Esophagus squamous epithelium (tissue), 4 donors: ENCODE results near the gene TUBA1C.

ENCODE experiments used
- POLR2A ChIP-seq, 4 donors: fragments of 450-650 bp; IDR thresholded peaks; one replicate each; pipeline ENCODE4 v1.6.1; 2017; ENCODE audit warnings: antibody characterized with exemption in 4 of 4, mild to moderate bottlenecking in 4 of 4, moderate library complexity in 3 of 4
- TF ChIP-seq, protein P1 (sequence below), 6 experiments: fragments of 450-650 bp in 4 of 6; fragments of 200-600 bp in 2 of 6; sonication (generic) in 2 of 6; IDR thresholded peaks; one replicate each; pipeline ENCODE4 v1.5.1; 2016 to 2019; ENCODE audit warnings: antibody characterized with exemption in 6 of 6, mild to moderate bottlenecking in 4 of 6, moderate library complexity in 4 of 6

DNA sequence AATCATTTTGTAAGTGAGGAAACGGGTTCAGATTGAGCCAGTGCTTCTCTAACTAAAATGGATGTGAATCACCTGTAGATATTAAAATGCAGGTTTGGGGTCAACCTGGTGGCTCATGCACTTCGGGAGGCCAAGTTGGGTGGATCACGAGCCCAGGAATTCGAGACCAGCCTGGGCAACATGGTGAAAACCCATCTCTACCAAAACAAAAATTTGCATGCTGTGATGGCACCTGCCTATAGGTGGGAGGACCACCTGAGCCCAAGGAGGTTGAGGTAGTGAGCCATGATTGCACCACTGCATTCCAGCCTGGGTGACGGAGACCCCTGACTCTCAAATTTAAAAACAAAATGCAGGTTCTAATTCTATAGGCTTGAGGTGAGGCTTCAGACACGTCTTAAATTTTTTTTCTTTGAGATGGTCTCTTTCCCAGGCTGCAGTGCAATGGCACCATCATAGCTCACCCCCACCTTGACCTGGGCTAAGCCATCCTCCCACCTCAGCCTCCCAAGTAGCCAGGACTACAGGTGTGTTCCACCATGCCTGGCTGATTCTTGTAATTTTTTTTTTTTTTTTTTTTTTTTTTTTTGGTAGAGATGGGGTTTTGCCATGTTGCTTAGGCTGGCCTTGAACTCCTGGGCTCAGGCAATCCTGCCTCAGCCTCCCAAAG, 9.0 kb downstream of the TUBA1C start:
- TF ChIP-seq POLR2A (IDR thresholded peaks at IDR 0.05) = no peak
- TF ChIP-seq, protein P1, sequence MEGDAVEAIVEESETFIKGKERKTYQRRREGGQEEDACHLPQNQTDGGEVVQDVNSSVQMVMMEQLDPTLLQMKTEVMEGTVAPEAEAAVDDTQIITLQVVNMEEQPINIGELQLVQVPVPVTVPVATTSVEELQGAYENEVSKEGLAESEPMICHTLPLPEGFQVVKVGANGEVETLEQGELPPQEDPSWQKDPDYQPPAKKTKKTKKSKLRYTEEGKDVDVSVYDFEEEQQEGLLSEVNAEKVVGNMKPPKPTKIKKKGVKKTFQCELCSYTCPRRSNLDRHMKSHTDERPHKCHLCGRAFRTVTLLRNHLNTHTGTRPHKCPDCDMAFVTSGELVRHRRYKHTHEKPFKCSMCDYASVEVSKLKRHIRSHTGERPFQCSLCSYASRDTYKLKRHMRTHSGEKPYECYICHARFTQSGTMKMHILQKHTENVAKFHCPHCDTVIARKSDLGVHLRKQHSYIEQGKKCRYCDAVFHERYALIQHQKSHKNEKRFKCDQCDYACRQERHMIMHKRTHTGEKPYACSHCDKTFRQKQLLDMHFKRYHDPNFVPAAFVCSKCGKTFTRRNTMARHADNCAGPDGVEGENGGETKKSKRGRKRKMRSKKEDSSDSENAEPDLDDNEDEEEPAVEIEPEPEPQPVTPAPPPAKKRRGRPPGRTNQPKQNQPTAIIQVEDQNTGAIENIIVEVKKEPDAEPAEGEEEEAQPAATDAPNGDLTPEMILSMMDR (IDR thresholded peaks at IDR 0.05) = no peak
